HG03159 (cell line): ENCODE measurements around the gene ZKSCAN8.
A peak's percentile ranks its signal among the peaks of the same experiment; 100 is the strongest.

Experiments
- ATAC-seq: cut with Tn5 transposase; IDR thresholded peaks from one replicate; pipeline ENCODE4 v1.9.1; 2021; ENCODE audit warnings: mild to moderate bottlenecking, moderate library complexity; ENCODE audit not compliant: unreplicated experiment

The ZKSCAN8 gene

DNA sequence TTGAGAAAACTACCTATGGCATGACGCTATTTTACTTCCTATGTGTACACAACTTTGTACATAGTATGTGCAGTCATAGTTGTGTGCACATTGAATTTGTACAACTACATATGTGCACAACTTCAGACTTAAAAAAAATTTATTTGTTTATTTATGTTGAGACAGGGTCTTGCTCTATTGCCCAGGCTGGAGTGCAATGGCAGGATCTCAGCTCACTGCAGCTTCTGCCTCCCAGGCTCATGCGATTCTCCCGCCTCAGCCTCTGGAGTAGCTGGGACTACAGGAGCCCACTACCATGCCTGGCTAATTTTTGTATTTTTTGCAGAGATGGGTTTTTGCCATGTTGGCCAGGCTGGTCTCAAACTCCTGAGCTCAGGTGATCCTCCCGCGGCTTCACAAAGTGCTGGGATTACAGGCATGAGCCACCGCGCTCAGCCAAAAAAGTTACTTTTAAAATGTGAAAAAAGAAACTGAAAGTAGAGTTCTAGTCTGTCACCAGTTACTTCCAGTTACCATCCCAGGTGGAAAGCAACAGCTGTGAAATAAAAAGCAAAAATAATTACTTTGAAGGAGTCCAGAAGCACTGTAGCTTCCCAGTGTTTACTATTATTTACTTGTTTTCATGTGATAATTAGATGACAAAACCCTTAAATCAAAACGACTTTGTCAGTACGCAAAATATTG is 1.7 kb upstream of the ZKSCAN8 start:
- ATAC-seq, result no peak

DNA sequence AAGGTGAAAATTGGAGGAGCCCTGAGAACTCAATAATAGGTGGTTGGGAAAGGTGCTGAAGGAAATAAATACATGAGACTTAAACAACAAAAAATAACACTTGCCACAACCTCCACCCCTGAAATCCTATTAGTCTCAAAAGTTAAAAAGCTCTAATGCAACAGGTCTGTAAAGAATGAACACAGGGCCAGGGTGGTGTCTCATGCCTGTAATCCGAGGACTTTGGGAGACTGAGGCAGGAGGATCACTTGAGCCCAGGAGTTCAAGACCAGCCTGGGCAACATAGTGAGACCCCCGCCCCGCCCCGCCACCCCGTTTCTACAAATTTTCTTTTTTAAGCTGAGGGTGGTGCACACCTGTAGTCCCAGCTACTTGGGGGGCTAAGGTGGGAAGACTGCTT is 1.1 kb upstream of the ZKSCAN8 start:
- no peak for ATAC-seq

DNA sequence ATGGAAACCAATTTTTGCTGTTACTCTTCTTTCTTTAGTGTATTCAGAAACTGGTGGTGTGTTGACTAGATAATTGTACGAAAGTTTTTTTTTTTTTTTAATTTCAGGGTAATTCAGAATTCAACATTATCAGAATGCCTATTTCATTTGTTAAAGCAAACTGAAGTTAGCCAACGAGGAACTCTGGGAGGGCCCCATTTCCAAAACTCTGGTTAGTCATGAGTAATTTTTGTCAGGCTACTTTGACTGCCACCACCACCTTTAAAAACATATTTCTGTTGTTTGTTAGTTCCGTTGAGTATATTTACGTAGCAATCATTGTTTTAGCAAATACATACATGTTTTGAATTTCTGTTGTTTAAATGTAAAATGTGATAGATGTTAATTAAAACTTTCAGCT is 763 bp downstream of the ZKSCAN8 start:
- no peak for ATAC-seq

DNA sequence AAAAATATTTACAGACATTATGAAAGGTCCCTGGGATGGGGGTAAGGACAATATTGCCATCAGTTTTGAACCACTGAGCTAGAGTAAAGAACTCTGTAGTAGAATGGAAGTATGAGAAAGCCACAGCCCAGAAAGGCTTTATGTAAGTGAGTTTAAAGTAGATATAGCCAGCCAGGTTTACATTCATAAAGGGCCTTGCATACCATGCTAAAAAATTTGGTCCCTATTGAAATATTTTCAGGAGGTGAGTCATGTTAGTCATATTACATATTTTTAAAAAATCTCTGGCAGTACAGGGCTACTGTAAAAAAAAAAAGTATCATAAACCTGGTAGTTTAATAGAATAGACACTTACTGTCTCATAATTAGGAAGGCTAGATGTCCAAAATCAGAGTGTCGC is 3.5 kb downstream of the ZKSCAN8 start:
- no peak for ATAC-seq

DNA sequence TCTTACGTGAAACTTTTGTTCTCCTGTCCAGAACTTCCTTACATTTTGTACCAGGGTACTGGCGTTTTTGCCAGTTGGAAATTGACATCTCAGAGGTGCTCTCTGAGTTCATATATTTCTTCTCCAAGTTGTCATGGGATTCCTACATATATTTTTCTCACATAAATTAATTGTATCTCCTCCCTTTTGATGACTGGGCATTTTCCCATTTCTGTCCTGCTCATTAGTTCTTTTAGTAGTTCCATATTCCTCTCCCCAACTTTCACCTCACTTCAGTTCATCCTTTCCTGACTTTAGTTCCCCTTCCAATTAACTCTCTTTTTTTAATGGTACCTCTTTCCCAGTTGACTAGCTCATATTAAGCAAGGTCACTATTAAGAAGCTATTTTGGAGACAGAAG is 10.8 kb downstream of the ZKSCAN8 start:
- ATAC-seq, result no peak

DNA sequence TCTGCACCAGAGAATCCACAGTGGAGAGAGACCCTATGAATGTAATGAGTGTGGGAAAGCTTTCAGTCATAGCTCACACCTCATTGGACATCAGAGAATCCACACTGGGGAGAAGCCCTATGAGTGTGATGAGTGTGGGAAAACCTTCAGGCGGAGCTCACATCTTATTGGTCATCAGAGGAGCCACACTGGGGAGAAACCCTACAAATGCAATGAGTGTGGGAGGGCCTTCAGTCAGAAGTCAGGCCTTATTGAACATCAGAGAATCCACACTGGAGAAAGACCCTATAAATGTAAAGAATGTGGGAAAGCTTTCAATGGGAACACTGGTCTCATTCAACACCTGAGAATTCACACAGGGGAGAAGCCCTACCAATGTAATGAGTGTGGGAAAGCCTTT is 11.9 kb downstream of the ZKSCAN8 start:
- no peak for ATAC-seq

DNA sequence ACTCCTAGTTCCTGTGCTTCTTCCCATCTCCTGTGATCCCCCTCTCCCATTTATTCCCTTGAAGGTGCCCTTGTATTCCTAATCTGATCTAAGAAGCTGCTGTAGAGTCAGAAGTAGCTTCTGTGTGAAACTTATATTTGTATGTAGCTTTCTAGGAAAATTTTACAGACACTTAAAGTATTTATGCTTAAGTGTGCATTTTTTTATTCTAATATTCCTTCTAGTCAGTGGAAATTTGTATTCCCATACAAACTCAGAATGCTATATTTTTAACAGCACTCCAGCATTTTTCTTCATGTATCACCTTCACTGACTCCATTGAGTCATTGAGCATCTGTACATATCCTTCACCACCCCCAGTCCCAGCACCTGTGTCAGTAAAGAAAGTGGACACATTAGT is 12.7 kb downstream of the ZKSCAN8 start:
- ATAC-seq, result no peak

DNA sequence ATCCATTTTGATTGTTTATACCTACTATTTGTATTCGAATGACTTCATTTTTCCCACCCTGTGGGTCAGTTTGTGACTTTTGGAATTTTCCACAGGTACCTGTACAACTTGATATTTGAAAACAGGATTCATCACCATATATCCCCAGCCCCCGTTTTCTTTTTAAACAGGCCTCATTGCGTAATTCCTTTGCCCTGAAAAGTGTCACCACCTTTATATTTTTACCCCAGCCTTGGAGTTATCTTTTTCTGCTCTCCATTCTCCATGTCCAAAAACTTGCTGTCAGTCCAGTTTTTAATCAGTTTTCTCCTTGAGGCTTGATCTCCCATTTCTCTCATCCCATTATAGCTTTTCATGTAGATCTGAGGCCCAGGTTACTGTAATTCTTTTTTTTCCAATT is 16.6 kb downstream of the ZKSCAN8 start:
- ATAC-seq, result no peak

DNA sequence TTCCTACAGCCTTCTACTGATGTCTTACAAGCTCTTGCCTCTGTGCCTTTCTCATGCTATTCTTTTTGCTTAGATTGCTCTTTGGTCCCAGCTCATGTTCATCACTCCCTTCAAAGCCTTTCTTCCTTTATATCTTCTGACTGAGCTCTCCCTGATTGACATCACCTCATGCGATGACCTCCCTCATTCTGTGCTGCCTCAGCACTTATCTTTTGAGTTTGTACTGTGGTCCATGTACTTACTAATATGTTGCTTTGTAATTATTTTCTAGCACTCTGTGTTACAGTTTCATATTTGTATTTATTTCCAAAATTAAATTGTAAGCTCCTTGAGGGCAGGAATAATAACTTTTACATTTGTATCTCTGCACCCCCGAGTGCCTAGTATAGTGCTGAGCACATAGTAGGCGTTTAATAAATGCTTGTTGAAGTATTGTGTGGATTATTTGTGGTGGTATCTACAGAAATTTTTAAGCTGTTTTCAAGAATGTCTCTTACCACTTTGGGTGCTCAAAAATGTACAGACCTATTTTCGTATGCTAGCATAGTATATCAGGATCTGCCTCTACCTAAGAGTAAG is 17.4 kb downstream of the ZKSCAN8 start:
- ATAC-seq, result no peak

DNA sequence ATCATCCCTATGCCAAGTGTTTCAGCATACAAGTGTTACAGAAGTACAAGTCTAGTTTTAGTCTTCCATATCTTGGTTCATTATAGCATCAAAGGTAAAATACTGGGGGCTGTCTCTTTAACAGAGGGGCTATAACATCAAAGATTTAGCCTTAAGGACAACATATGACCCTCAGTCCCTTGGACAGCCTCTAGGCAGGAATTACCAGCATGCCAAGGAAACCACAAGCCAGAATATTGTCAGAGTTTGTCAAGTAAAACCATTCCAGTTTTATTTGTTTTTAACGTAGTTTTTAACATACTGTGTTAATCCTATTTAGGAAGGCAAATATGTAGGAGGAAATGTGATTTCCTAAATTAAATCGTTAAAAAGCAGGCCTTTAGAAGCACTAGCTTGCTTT is 18.6 kb downstream of the ZKSCAN8 start:
- ATAC-seq, result no peak

DNA sequence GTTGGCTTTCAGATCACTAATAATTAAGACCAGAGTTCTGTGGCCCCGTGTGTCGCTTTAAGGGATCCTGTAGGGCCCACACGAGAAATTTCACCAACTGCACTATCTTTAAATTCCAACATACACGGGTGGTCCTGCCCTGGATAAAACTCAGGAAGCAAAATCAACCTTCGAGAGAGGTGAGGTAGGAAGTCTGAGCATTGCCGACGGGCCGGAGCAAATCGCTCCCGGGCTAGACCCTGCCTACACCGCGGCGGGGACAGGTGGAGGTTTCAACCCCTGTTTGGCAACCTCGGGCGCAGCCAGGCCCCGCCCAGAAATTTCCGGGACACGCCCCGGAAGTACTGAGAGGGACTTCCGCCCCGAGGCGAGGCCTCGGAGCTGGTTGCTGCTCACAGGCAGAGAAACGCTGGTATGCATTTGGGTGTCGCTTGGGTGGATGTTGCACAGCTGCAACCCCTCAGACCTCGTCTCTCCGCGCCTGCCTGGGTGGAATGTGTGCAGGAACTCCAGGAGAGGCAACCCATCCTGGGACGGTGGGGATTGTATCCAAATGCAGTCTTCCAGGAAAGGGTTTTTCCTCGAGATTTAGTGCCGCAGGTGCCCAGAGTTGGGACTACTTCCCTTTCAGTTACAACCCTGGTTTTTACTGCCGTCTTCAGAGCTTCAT is 19.9 kb downstream of the ZKSCAN8 start:
- peak; percentile 95 for ATAC-seq

DNA sequence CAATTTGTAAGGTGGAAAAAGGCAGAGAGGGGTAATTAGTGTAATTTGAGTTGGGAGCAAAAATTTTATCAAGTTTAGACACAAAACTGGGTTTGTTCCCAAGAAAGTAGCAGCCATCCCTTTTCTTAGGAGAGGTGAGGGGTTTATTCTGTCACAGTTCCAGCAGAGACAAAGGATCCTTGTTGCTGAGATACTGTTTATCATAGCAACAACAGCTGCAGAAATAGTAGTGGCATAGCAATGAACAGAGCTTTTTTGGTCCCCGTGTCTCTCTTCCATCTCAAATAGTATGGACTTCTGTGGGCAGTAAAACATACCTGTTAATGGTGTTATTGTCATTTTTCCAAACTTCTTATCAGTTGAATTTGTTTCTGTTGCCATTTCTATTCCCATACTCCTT is 23.9 kb downstream of the ZKSCAN8 start:
- no peak for ATAC-seq

DNA sequence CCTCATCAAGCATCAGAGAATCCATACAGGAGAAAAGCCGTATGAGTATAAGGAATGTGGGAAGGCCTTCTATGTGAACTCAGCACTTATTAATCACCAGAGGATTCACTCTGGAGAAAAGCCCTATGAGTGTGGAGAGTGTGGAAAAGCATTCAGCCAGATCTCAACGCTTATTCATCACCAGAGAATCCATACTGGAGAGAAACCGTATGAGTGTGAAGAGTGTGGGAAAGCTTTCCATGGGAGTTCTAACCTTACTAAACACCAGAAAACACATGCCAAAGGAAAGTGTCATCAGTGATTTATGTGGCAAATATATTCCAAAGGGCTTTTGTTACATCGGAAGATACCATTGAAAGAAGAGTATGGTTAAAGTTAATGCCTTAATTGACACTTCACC is 25.4 kb downstream of the ZKSCAN8 start:
- ATAC-seq, result no peak

DNA sequence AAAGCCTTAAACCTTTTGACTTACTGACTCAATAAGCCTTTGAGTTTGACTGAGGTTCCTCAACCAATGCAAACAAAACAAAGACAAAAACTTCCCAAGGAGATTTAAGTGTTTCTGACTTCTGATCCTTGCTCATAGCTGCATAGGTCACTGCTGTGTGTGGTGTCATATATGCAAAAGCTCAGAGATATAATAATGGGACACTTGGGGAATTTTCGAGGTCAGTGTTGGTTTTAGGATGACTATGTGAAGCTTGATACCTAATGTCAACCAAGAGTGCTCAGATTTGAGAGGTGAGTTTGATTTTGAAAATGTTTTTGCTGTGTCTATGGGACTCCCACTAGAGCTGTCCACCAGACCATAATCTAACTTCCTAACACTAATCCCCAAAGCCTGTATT is 26.2 kb downstream of the ZKSCAN8 start:
- ATAC-seq, result no peak

DNA sequence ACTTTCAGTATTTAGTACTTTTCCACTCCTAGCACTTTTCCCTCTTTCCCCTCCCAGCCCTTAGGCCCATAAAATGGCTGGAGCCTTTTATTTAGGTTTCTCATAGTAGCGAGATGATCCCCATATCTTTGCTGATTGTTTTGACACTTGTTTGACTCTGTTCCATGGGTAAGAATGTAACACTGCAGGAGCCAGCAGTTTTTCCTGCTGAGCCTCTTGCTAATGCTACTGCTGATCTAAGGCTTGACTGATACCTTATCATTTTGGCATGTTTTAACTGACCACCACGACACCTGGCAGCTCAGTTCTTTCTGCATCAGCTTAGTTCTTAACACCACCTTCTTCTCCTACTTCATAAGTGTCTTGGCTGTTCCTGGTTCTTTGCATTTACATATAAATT is 29.6 kb downstream of the ZKSCAN8 start:
- no peak for ATAC-seq

DNA sequence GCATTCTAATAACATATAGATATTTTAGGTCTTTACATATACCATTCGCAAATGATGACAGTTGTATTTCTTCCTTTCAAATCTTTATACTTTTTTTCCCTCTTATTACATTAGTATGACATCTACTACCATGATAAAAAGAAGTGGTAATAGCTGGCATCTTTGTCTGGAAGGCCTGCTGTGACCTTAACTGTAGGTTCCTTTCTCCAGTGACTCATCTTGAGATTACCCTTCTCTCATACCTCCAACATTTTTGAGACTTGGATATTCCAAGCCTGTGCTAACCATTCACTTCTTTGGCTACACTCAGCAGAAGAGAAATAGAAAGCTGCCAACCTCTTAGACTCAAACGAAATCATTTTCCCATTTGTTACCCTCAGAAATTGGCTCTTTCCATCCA is 30.3 kb downstream of the ZKSCAN8 start:
- ATAC-seq, result no peak

DNA sequence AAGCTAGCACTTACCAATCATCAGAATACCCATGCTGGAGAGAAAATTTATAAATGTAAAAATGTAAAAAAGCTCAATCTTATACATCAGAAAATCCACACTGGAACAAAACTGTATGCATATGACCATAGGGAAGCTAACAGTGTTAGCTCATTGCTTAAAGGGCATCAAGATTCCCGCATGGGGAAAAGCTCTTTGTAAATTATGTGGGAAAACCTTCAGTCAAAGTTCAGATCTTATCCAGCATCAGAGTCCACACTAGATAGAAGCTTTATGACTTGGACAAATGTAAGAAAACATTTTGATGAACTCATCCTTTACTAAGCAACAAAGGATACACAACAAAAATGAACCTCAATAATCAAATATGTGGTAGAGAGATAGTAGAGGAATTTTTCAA is 34.7 kb downstream of the ZKSCAN8 start:
- no peak for ATAC-seq

DNA sequence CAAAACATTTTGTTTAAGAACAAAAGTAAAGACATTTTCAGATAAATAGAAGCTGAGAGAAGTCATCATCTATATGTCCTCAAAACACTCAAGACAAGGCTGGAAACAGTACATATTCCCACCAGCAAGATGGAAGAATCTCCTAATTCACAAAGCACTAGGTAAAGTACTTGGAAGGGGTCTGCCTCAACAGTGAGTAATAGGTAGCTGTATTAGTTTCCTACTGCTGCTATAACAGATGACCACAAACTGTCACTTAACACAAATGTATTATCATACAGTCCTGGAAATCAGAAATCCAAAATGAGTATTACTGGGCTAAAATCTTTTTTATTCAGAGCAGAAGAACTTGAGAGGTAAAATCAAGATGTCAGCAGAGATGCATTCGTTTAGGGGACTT is 40.6 kb downstream of the ZKSCAN8 start:
- no peak for ATAC-seq

DNA sequence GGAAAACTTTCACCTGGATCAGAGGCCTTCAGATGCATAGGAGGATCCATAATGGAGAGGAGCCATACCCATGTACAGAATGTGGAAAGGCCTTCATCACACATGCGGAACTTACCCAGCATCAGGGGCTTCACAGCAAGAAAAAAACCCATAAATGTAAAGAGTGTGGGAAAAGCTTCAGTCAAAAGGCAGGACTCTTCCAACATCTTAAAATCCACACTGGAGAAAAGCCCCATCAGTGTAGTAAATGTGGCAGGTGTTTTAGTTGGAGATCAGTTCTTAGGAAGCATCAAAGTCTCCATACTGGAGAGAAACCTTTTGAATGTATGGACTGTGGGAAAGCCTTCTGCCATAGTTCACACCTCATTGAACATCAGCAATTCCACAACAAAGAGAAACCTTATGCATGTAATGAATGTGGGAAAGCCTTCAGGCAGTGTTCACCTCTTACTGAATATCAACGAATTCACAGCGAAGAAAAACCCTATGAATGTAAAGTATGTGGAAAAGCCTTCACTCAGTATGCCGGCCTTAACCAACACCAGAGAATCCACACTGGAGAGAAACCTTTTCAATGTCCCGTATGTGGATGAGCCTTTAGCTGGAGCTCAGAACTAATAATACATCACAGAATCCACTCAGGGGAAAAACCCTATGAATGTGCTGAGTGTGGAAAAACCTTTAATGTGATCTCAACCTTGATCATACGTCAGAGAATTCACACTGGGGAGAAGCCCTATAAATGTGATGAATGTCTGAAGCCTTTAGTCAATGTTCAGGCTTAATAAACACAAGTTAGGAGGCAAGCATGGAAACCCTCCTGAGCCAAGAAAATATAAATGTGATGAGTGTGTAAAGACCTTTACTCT is 46.7 kb downstream of the ZKSCAN8 start:
- ATAC-seq, result no peak

DNA sequence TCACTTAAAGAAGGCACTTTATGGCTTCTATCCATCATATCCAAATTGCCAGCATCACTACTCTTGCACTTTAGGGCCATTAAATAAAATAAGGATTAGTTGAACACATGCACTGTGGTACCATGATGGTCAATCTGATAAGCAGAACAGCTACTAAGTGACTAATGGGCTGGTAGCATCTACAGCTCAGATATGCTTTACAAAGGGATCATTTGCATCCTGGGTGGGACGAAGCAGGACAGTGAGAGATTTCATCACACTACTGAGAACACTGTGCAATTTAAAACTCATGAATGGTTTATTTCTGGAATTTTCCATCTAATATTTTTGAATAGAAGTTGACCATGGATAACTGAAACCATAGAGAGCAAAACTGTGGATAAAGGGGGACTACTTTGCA is 58.3 kb downstream of the ZKSCAN8 start:
- no peak for ATAC-seq

DNA sequence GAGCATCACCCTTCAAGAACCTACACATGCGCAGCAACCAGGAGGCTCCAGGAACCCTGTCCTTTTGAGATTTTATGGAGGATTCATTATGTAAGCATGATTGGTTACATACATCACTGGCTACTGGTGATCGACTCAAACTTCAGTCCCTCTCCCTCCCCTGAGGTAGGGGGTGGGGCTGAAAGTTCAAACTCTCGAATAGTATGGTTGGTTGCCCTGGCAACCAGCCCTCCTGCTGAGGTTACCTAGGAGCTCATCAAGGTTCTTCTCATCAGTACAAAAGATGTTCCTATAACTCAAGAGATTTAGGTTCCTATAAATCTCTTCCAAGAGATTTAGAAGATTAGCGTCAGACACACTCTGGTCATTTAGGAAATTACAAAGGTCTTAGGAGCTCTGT is 61.5 kb downstream of the ZKSCAN8 start:
- ATAC-seq, result no peak

DNA sequence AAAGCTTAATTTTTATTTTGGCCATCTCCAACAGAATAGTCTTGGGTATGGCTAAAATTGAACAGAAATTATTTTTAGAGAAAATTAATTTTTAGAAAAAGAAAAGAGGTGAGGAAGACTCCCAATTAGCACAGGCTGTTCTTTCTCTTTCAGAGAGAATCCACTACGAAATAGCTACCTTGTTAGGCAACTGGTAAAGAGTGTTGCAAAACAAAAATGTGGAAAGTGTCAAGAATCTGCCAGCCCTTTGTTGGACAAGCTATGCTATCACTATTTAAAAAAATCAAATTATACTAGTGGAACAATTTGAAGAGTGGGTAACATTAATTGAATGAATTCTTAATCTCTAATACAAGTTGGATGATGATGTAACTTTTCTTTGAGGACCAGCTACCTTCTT is 64.2 kb downstream of the ZKSCAN8 start:
- ATAC-seq, result no peak
